Smooth muscle cell (in vitro differentiated cells): ENCODE results near the gene TAF7L. TPM values are rescaled to one million over a fixed set of nuclear protein-coding genes. Genes with fewer than 3 reads are reported as not detected.
"Not testable (repeated sequence)": the region's sequence is repeated elsewhere in the genome, so short reads cannot be mapped to it uniquely, and the experiment has no call there.

ENCODE experiments used
- DNase-seq: peaks from one replicate; lab custom pipeline; 2025; ENCODE audit not compliant: unreplicated experiment; lab: John Stamatoyannopoulos, UW
- H2AFZ ChIP-seq: fragments of 200-600 bp; sonication (generic); 2 replicates; pipeline ENCODE4 v1.6.0; 2016; ENCODE audit warnings: antibody characterized with exemption, low read depth, mild to moderate bottlenecking
- H3F3A ChIP-seq: fragments of 200-600 bp; sonication (generic); 2 replicates; pipeline ENCODE4 v1.6.0; 2017; ENCODE audit warnings: antibody characterized with exemption, low read depth
- H3K27ac ChIP-seq: fragments of 200-600 bp; sonication (generic); 2 replicates; pipeline ENCODE4 v1.5.1; 2016; ENCODE audit warnings: low read depth, mild to moderate bottlenecking
- H3K27me3 ChIP-seq: fragments of 200-600 bp; sonication (generic); 2 replicates; pipeline ENCODE4 v1.6.1; 2016; ENCODE audit warnings: low read depth, mild to moderate bottlenecking
- H3K36me3 ChIP-seq: fragments of 200-600 bp; sonication (generic); 2 replicates; pipeline ENCODE4 v1.5.1; 2016; ENCODE audit warnings: low read depth
- H3K4me1 ChIP-seq: fragments of 200-600 bp; sonication (generic); 2 replicates; pipeline ENCODE4 v1.5.1; 2016; ENCODE audit warnings: low read depth
- H3K4me2 ChIP-seq: fragments of 200-600 bp; sonication (generic); 2 replicates; pipeline ENCODE4 v1.6.0; 2016; ENCODE audit warnings: mild to moderate bottlenecking
- H3K4me3 ChIP-seq: fragments of 200-600 bp; sonication (generic); 2 replicates; pipeline ENCODE4 v1.5.1; 2016; ENCODE audit warnings: mild to moderate bottlenecking
- H3K79me2 ChIP-seq: fragments of 200-600 bp; sonication (generic); 2 replicates; pipeline ENCODE4 v1.6.0; 2016; ENCODE audit warnings: low read depth, mild to moderate bottlenecking
- H3K9ac ChIP-seq: fragments of 200-600 bp; sonication (generic); 2 replicates; pipeline ENCODE4 v1.6.0; 2016; ENCODE audit warnings: low read depth
- H3K9me3 ChIP-seq: fragments of 200-600 bp; sonication (generic); replicated peaks from 2 replicates; pipeline ENCODE4 v1.5.1; 2016; ENCODE audit warnings: low read depth
- H4K20me1 ChIP-seq: fragments of 200-600 bp; sonication (generic); 2 replicates; pipeline ENCODE4 v1.6.0; 2016; ENCODE audit warnings: low read depth
- WGBS: methylation state at CpG from one replicate; pipeline ENCODE4 v1.1.7; 2016; ENCODE audit warnings: low lambda C conversion rate; 5-methylcytosine and 5-hydroxymethylcytosine counted together
- polyA plus RNA-seq: library from polyadenylated mRNA; unstranded; fragments of >200 nt; fragmentation: Nextera tagmentation; extraction: Ambion mirVana; gene quantifications from 2 replicates; pipeline ENCODE4 v1.2.1, GENCODE V29; 2016
- total RNA-seq: library from RNA; depleted of rRNA; stranded (reverse); fragments of >200 nt; gene quantifications from 2 replicates; pipeline ENCODE4 v1.2.3, GENCODE V29; 2014
- TF ChIP-seq, protein P1 (sequence below): fragments of 200-600 bp; sonication (generic); IDR thresholded peaks from 2 replicates; pipeline ENCODE4 v1.5.1; 2017; ENCODE audit warnings: borderline replicate concordance, mild to moderate bottlenecking, antibody characterized with exemption; ENCODE audit not compliant: insufficient read depth, poor library complexity, severe bottlenecking

TAF7L gene
- total and polyA plus RNA-seq, 2 experiments from 2014 or later = 0.04 to 0.14 TPM

DNA sequence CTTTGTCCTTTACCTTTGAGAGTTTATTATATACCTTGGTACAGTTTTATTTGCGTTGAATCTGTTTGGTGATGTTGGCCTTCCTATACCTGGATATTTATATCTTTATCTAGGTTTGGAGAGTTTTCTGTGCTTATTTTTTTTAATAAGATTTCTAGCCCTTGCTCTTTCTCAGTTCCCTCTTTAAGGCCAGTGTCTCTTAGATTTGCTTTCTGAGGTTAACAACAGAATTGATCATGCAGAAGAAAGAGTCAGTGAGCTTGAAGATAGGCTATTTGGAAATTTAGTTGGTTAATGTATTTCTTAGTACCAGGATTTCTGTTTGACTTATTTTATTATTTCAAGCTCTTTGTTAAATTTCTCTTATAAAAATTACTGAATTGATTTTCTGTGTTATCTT lies 12.7 kb upstream of the TAF7L start:
- Histone ChIP-seq H3K27me3 (no peaks in the 10 kb centered on the region), H3K9me3 (no peaks in the 10 kb centered on the region), H3K4me1 (no peaks in the 10 kb centered on the region), H3K4me3 (no peak overlapping the region), H3F3A (no peaks in the 10 kb centered on the region), H3K79me2 (no peaks in the 10 kb centered on the region), H3K9ac (no peak overlapping the region), H3K4me2 (no peak overlapping the region), H3K27ac (no peak overlapping the region), H4K20me1 (no peaks in the 10 kb centered on the region), H3K36me3 (no peaks in the 10 kb centered on the region), H2AFZ (no peak overlapping the region)
- no peak for DNase-seq
- 64% methylated on average over 1 of the region's 1 CpG for WGBS
- TF ChIP-seq, protein P1, sequence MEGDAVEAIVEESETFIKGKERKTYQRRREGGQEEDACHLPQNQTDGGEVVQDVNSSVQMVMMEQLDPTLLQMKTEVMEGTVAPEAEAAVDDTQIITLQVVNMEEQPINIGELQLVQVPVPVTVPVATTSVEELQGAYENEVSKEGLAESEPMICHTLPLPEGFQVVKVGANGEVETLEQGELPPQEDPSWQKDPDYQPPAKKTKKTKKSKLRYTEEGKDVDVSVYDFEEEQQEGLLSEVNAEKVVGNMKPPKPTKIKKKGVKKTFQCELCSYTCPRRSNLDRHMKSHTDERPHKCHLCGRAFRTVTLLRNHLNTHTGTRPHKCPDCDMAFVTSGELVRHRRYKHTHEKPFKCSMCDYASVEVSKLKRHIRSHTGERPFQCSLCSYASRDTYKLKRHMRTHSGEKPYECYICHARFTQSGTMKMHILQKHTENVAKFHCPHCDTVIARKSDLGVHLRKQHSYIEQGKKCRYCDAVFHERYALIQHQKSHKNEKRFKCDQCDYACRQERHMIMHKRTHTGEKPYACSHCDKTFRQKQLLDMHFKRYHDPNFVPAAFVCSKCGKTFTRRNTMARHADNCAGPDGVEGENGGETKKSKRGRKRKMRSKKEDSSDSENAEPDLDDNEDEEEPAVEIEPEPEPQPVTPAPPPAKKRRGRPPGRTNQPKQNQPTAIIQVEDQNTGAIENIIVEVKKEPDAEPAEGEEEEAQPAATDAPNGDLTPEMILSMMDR = no peak

DNA sequence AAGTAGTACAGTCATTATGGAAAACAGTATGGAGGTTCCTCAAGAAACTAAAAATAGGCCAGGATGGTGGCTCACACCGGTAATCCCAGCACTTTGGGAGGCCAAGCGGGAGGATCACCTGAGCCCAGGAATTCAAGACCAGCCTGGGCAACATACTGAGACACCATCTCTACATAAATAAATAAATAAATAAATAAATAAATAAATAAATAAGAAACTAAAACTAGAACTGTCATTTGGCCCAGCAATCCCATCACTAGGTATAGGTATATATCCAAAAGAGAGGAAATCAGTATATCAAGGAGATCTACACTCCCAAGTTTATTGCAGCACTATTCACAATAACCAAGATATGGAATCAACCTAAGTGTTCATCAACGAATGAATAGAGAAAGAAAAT lies 4.5 kb upstream of the TAF7L start:
- H3K9me3 ChIP-seq, H3K27ac ChIP-seq, H3K4me2 ChIP-seq, H4K20me1 ChIP-seq, H3K4me3 ChIP-seq, DNase-seq, H3K27me3 ChIP-seq, H3K9ac ChIP-seq, H3K79me2 ChIP-seq, H3K4me1 ChIP-seq, H3F3A ChIP-seq, H2AFZ ChIP-seq, H3K36me3 ChIP-seq: not testable (repeated sequence)
- 93% methylated on average over 3 of the region's 3 CpGs for WGBS

DNA sequence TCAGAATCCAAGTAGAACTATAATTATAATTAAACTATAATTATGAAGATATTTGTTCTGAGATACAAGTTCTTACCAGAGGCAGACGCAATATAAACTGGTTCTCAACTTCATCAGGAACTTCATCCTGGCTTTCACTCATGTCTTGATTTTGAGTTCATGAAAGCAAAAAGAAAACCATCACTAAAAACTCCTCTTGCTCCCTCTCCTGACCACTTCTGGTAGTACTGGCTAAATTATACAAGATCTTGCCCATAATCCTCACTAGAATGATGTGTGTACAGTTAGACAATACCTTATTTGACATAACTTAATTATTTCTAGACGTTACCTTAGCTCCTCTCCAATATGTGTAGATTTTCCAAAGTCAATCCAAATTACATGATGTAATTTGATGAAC lies 3.7 kb downstream of the TAF7L start:
- Histone ChIP-seq H4K20me1 (no peaks in the 10 kb centered on the region), H3K4me2 (no peak overlapping the region), H3K4me3 (no peak overlapping the region), H3K36me3 (no peaks in the 10 kb centered on the region), H2AFZ (no peak overlapping the region), H3K79me2 (no peaks in the 10 kb centered on the region), H3K9me3 (no peaks in the 10 kb centered on the region), H3F3A (no peaks in the 10 kb centered on the region), H3K27me3 (no peaks in the 10 kb centered on the region), H3K9ac (no peak overlapping the region), H3K4me1 (no peaks in the 10 kb centered on the region), H3K27ac (no peak overlapping the region)
- WGBS = 44% methylated on average over 2 of the region's 2 CpGs
- TF ChIP-seq, protein P1 = peak; percentile 42
- no peak for DNase-seq

DNA sequence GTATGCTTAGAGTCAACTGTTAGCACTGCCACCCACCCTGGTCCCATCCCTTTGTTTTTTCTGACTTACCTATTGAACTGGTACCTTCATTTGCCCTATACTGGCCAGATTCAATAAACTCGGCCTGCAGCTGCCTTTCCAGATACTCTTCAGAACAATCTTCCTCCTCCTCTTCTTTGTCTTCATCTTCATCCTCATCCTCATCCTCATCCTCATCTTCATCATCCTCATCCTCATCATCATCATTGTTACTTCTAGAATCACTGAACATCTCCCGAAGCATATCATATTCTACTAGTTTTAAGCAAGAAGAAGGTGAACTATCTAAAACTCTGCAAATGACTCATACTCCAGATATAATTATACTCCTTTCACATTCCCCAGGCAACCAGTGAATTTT lies 14.9 kb downstream of the TAF7L start:
- H3K4me3 ChIP-seq = no peak overlapping the region
- no peaks in the 10 kb centered on the region for H3K27me3 ChIP-seq
- no peaks in the 10 kb centered on the region for H3F3A ChIP-seq
- TF ChIP-seq, protein P1 = no peak
- no peaks in the 10 kb centered on the region for H3K9me3 ChIP-seq
- WGBS = 72% methylated on average over 2 of the region's 2 CpGs
- H3K4me1 ChIP-seq = no peaks in the 10 kb centered on the region
- no peak overlapping the region for H3K4me2 ChIP-seq
- no peaks in the 10 kb centered on the region for H4K20me1 ChIP-seq
- H2AFZ ChIP-seq = no peak overlapping the region
- H3K36me3 ChIP-seq = no peaks in the 10 kb centered on the region
- no peaks in the 10 kb centered on the region for H3K79me2 ChIP-seq
- DNase-seq = no peak
- no peak overlapping the region for H3K9ac ChIP-seq
- H3K27ac ChIP-seq = no peak overlapping the region
